Neuronal stem cell (in vitro differentiated cells): ENCODE measurements around the gene NT5DC2.

Source experiments
- DNase-seq: peaks from one replicate; pipeline ENCODE4 v3.0.0-alpha.2; 2013; ENCODE audit warnings: low spot score
- H2AFZ ChIP-seq: one replicate; pipeline ENCODE4 v1.6.1; 2013; ENCODE audit warnings: mild to moderate bottlenecking, low read length, inconsistent platforms
- H2AK5ac ChIP-seq: 2 replicates; pipeline ENCODE4 v1.6.1; 2013; ENCODE audit warnings: low read depth, mild to moderate bottlenecking, inconsistent platforms, low read length, moderate library complexity, mixed read lengths
- H2BK120ac ChIP-seq: 2 replicates; pipeline ENCODE4 v1.6.1; 2013; ENCODE audit warnings: low read depth, mild to moderate bottlenecking, inconsistent platforms, low read length, moderate library complexity, mixed read lengths
- H2BK12ac ChIP-seq: one replicate; pipeline ENCODE4 v1.6.1; 2013; ENCODE audit warnings: low read length, inconsistent platforms
- H2BK15ac ChIP-seq: 2 replicates; pipeline ENCODE4 v1.6.1; 2013; ENCODE audit warnings: mild to moderate bottlenecking, low read length, inconsistent platforms, mixed read lengths
- H2BK5ac ChIP-seq: one replicate; pipeline ENCODE4 v1.6.1; 2013; ENCODE audit warnings: inconsistent platforms, mild to moderate bottlenecking, low read length, moderate library complexity
- H3K14ac ChIP-seq: one replicate; pipeline ENCODE4 v1.6.1; 2013; ENCODE audit warnings: low read length, inconsistent platforms
- H3K18ac ChIP-seq: 2 replicates; pipeline ENCODE4 v1.6.1; 2013; ENCODE audit warnings: low read length, inconsistent platforms
- H3K23ac ChIP-seq: 2 replicates; pipeline ENCODE4 v1.6.1; 2013; ENCODE audit warnings: low read depth, mild to moderate bottlenecking, mixed read lengths, low read length, inconsistent platforms; ENCODE audit not compliant: poor library complexity
- H3K27ac ChIP-seq: replicated peaks from 3 replicates; pipeline ENCODE4 v1.5.1; 2013; ENCODE audit warnings: low read length, inconsistent platforms
- H3K27me3 ChIP-seq, 3 experiments: 2 replicates each; pipeline ENCODE4 v1.6.1; 2013; ENCODE audit warnings: low read length in 3 of 3, mild to moderate bottlenecking in 2 of 3, inconsistent platforms in 1 of 3, low read depth in 1 of 3, mixed read lengths in 1 of 3, moderate library complexity in 1 of 3; ENCODE audit not compliant: control insufficient read depth in 3 of 3, insufficient read depth in 3 of 3
- H3K36me3 ChIP-seq, 2 donors: replicated peaks in 1 of 2; 2 replicates each; pipeline ENCODE4 v1.6.1; 2013; ENCODE audit warnings: low read length in 2 of 2; ENCODE audit not compliant: control insufficient read depth in 2 of 2, insufficient read depth in 2 of 2
- H3K4ac ChIP-seq: 2 replicates; pipeline ENCODE4 v1.6.1; 2013; ENCODE audit warnings: inconsistent platforms, mild to moderate bottlenecking, low read length, moderate library complexity
- H3K4me1 ChIP-seq, 2 donors: 1 replicate in 1 of 2; 2 replicates in 1 of 2; pipeline ENCODE4 v1.6.1; 2013; ENCODE audit warnings: low read length in 2 of 2, low read depth in 1 of 2; ENCODE audit not compliant: control insufficient read depth in 2 of 2, insufficient read depth in 1 of 2
- H3K4me2 ChIP-seq: one replicate; pipeline ENCODE4 v1.6.1; 2013; ENCODE audit warnings: mild to moderate bottlenecking, low read length, inconsistent platforms; ENCODE audit not compliant: insufficient read depth, poor library complexity, severe bottlenecking
- H3K4me3 ChIP-seq, 2 donors: 2 replicates each; pipeline ENCODE4 v1.5.1; 2013; ENCODE audit warnings: low read length in 2 of 2, mild to moderate bottlenecking in 2 of 2, inconsistent platforms in 1 of 2, moderate library complexity in 1 of 2
- H3K79me1 ChIP-seq: one replicate; pipeline ENCODE4 v1.6.1; 2013; ENCODE audit warnings: low read depth, mild to moderate bottlenecking, inconsistent platforms, low read length, moderate library complexity
- H3K9ac ChIP-seq: one replicate; pipeline ENCODE4 v1.6.1; 2013; ENCODE audit warnings: mild to moderate bottlenecking, low read depth, low read length, inconsistent platforms; ENCODE audit not compliant: poor library complexity
- H3K9me3 ChIP-seq, 2 donors: replicated peaks in 1 of 2; 2 replicates each; pipeline versions ENCODE3 to v1.6.1; 2013; ENCODE audit warnings: low read length in 2 of 2, mild to moderate bottlenecking in 2 of 2, inconsistent platforms in 1 of 2, low read depth in 1 of 2, mixed read lengths in 1 of 2, moderate library complexity in 1 of 2; ENCODE audit not compliant: control insufficient read depth in 2 of 2, insufficient read depth in 1 of 2
- H4K8ac ChIP-seq: one replicate; pipeline ENCODE4 v1.6.1; 2013; ENCODE audit warnings: low read depth, mild to moderate bottlenecking, inconsistent platforms, low read length, moderate library complexity
- H4K91ac ChIP-seq: one replicate; pipeline ENCODE4 v1.6.1; 2013; ENCODE audit warnings: low read length, low read depth, mild to moderate bottlenecking, inconsistent platforms; ENCODE audit not compliant: poor library complexity
- WGBS, 2 donors: extraction: QIAGEN DNeasy Blood & Tissue Kit; methylation state at CpG; one replicate each; pipeline ENCODE4 v1.1.7; 2013; ENCODE audit warnings: missing lambda C conversion rate in 2 of 2, mixed read lengths in 1 of 2; ENCODE audit not compliant: insufficient read length in 2 of 2, insufficient replicate concordance in 1 of 2; ENCODE audit errors: extremely low coverage in 2 of 2; 5-methylcytosine and 5-hydroxymethylcytosine counted together

NT5DC2 gene

GRCh38 chr3:52568069-52568468 is 34.4 kb upstream of the NT5DC2 start:
- no peak overlapping the region for H3K4ac ChIP-seq
- H3K4me3 ChIP-seq = no peak overlapping the region
- no peak overlapping the region for H4K91ac ChIP-seq
- no CpG with 5 or more reads among the region's 2 CpGs for WGBS, 2 donors
- no peak overlapping the region for H2BK120ac ChIP-seq
- H3K4me1 ChIP-seq = no peaks in the 10 kb centered on the region
- H3K14ac ChIP-seq = no peak overlapping the region
- H2AK5ac ChIP-seq = no peak overlapping the region
- H3K27ac ChIP-seq = no peak overlapping the region
- H3K27me3 ChIP-seq = no peaks in the 10 kb centered on the region
- H3K9me3 ChIP-seq = no peaks in the 10 kb centered on the region
- no peak overlapping the region for H4K8ac ChIP-seq
- no peak overlapping the region for H2BK15ac ChIP-seq
- DNase-seq = no peak
- H3K23ac ChIP-seq = no peak overlapping the region
- H3K18ac ChIP-seq = no peak overlapping the region
- no peaks in the 10 kb centered on the region for H3K79me1 ChIP-seq
- no peak overlapping the region for H3K9ac ChIP-seq
- no peak overlapping the region for H3K4me2 ChIP-seq
- H3K36me3 ChIP-seq = peaks cover 6 to 81% of the 10 kb centered on the region in 2 donors
- no peak overlapping the region for H2AFZ ChIP-seq
- H2BK5ac ChIP-seq = no peak overlapping the region
- H2BK12ac ChIP-seq = no peak overlapping the region

- Histone ChIP-seq H3K4me2 (no peak overlapping the region), H3K4ac (no peak overlapping the region), H3K14ac (no peak overlapping the region), H2AFZ (no peak overlapping the region), H3K18ac (no peak overlapping the region), H2BK120ac (no peak overlapping the region), H3K4me3 (no peak overlapping the region), H3K9me3 (no peaks in the 10 kb centered on the region), H3K27me3 (no peaks in the 10 kb centered on the region), H2BK12ac (no peak overlapping the region), H4K91ac (no peak overlapping the region), H2BK5ac (no peak overlapping the region), H3K9ac (no peak overlapping the region), H3K23ac (no peak overlapping the region), H3K79me1 (no peaks in the 10 kb centered on the region), H3K4me1 (no peaks in the 10 kb centered on the region), H4K8ac (no peak overlapping the region), H3K27ac (no peak overlapping the region), H2BK15ac (no peak overlapping the region), H3K36me3 (peaks cover 21 to 87% of the 10 kb centered on the region in 2 donors), H2AK5ac (no peak overlapping the region)
- WGBS, 2 donors = no CpG with 5 or more reads among the region's 2 CpGs
- DNase-seq = no peak
Observed at GRCh38 chr3:52563984-52564383, 30.3 kb upstream of the NT5DC2 start.

GRCh38 chr3:52561028-52561747 is 27.5 kb upstream of the NT5DC2 start:
- Histone ChIP-seq H4K91ac (no peak overlapping the region), H3K9ac (no peak overlapping the region), H2BK5ac (no peak overlapping the region), H3K36me3 (peaks cover 21 to 91% of the 10 kb centered on the region in 2 donors), H3K4me3 (no peak overlapping the region), H4K8ac (no peak overlapping the region), H3K23ac (no peak overlapping the region), H3K14ac (no peak overlapping the region), H2BK12ac (no peak overlapping the region), H3K27me3 (no peaks in the 10 kb centered on the region), H2BK15ac (no peak overlapping the region), H3K4me1 (no peaks in the 10 kb centered on the region), H3K27ac (no peak overlapping the region), H2BK120ac (no peak overlapping the region), H3K79me1 (no peaks in the 10 kb centered on the region), H2AK5ac (no peak overlapping the region), H3K9me3 (no peaks in the 10 kb centered on the region), H3K4ac (no peak overlapping the region), H3K18ac (no peak overlapping the region), H2AFZ (no peak overlapping the region), H3K4me2 (no peak overlapping the region)
- no CpG with 5 or more reads among the region's 4 CpGs for WGBS, 2 donors
- DNase-seq = peak; percentile 8

- WGBS, 2 donors = no CpG with 5 or more reads among the region's 5 CpGs
- H2AFZ ChIP-seq = no peak overlapping the region
- DNase-seq = no peak
Observed at GRCh38 chr3:52558436-52558835, 24.8 kb upstream of the NT5DC2 start.

More at GRCh38 chr3:52558436-52558835, 24.8 kb upstream of the NT5DC2 start:
- no peak overlapping the region for H3K4me3 ChIP-seq
- no peak overlapping the region for H3K4ac ChIP-seq
- H4K8ac ChIP-seq = no peak overlapping the region
- no peak overlapping the region for H3K18ac ChIP-seq
- H3K14ac ChIP-seq = no peak overlapping the region
- no peaks in the 10 kb centered on the region for H3K9me3 ChIP-seq
- no peaks in the 10 kb centered on the region for H3K27me3 ChIP-seq
- no peaks in the 10 kb centered on the region for H3K79me1 ChIP-seq
- no peaks in the 10 kb centered on the region for H3K4me1 ChIP-seq
- H2BK12ac ChIP-seq = no peak overlapping the region
- H3K9ac ChIP-seq = no peak overlapping the region
- no peak overlapping the region for H2BK120ac ChIP-seq
- H2BK5ac ChIP-seq = no peak overlapping the region
- H4K91ac ChIP-seq = no peak overlapping the region
- H2AK5ac ChIP-seq = no peak overlapping the region
- H3K23ac ChIP-seq = no peak overlapping the region
- no peak overlapping the region for H3K27ac ChIP-seq
- no peak overlapping the region for H2BK15ac ChIP-seq
- H3K36me3 ChIP-seq = peaks cover 22 to 96% of the 10 kb centered on the region in 2 donors
- no peak overlapping the region for H3K4me2 ChIP-seq
